ENCODE results near the gene DDAH1.

DNA sequence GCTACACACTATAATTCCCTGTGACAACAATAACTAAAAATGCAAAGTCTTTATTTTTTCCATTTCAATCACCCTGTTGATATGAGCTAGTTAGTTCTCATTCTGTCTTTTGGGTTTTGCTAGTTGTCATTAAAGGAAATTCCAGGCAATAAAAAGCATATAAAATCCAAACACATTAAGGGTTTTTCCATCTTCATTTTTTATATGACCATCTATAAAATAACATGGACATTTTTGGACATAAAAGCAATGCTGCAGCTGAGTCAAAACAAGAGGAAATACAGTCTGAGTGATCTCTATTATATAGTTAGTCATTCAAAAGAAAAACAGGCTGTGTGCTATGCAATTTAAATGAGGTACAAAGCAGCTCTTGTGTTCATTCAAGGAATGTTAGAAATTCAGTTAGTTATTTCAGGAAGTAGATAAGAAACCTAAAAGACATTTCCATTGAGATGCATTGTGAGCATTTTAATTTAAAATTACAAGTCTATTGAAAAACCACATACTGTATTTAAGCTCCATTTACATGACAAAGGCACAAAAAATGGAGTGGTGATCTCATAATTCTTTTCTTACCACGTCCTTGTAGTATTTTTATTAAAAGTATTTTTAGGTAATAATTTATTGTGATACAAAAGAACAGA lies 121.2 kb downstream of the DDAH1 start:
- TF ChIP-seq RAD21 (IDR thresholded peaks at IDR 0.05 in 1 of 2, conservative IDR thresholded peaks at IDR 0.05 in 1 of 2; ENCODE audit: low read depth in 2 of 2, low read length in 2 of 2): no peak
- no peak for TF ChIP-seq SP2 (IDR thresholded peaks at IDR 0.05; ENCODE audit: low read length)
- TF ChIP-seq, protein P1, sequence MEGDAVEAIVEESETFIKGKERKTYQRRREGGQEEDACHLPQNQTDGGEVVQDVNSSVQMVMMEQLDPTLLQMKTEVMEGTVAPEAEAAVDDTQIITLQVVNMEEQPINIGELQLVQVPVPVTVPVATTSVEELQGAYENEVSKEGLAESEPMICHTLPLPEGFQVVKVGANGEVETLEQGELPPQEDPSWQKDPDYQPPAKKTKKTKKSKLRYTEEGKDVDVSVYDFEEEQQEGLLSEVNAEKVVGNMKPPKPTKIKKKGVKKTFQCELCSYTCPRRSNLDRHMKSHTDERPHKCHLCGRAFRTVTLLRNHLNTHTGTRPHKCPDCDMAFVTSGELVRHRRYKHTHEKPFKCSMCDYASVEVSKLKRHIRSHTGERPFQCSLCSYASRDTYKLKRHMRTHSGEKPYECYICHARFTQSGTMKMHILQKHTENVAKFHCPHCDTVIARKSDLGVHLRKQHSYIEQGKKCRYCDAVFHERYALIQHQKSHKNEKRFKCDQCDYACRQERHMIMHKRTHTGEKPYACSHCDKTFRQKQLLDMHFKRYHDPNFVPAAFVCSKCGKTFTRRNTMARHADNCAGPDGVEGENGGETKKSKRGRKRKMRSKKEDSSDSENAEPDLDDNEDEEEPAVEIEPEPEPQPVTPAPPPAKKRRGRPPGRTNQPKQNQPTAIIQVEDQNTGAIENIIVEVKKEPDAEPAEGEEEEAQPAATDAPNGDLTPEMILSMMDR (IDR thresholded peaks at IDR 0.05; ENCODE audit: control extremely low read depth in 1 of 3, insufficient read depth in 1 of 3, low read depth in 1 of 3, low read length in 3 of 3): no peak
- TF ChIP-seq SP1 (IDR thresholded peaks at IDR 0.05; ENCODE audit: low read depth, low read length): no peak
- TF ChIP-seq EGR1 (IDR thresholded peaks at IDR 0.05; ENCODE audit: borderline replicate concordance, low read depth, low read length): no peak
- TF ChIP-seq KDM5A (IDR thresholded peaks at IDR 0.05; ENCODE audit: low read length): no peak
